Measurements from ENCODE around the gene FAM221B. TPM values are rescaled to one million over a fixed set of nuclear protein-coding genes. Genes with fewer than 3 reads are reported as not detected.

Gene FAM221B
- total and polyA plus RNA-seq, 5 donors, result not detected

DNA sequence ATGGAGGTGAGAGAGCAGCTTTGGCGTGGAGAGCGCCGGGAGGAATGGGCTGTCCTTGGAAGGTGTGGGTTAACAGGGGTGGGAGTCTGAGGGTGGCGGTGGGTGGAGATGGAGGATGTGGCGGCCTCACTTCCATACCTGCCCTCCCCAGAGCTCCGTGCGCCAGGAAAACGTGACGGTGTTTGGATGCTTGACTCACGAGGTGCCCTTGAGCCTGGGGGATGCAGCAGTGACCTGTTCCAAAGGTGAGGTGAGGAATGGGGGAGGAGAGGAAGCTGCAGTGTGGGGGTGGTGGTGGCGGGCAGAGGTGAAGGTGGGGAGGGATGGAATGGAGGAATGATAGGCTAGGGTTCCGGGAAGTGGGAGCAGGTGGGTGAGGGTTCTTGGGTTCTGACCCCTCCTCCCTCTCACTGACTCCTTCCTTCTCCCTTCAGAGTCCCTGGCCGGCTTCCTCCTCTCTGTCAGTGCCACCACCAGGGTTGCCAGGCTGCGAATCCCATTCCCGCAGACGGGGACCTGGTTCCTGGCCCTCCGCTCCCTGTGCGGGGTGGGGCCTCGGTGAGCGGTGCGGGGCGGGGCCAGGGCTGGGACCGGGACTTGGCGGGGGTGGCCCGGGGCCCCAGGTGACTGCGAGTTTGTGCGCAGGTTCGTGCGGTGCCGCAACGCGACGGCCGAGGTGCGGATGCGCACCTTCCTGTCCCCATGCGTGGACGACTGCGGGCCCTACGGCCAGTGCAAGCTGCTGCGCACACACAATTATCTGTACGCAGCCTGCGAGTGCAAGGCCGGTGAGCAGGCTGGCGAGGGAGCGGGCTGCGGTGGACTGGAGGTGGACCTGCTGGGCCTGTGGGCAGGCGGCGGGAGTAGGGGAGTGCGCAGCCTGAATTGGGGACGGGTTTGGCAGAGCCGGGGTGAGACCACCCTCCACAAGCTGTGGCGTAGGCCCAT, 17.6 kb upstream of the FAM221B start:
- 64% methylated on average over 53 of the region's 53 CpGs for WGBS
- H3K4me3 ChIP-seq (ENCODE audit: low read length), result no peak overlapping the region
- DNase-seq, result peak in 1 of 3 donors; percentile 63
- ATAC-seq, result no peak
- H3K4me1 ChIP-seq (ENCODE audit: control insufficient read depth, insufficient read depth, low read length), result peaks cover 6% of the 10 kb centered on the region
- no peaks in the 10 kb centered on the region for H3K9me3 ChIP-seq (ENCODE audit: control insufficient read depth, low read length)
- H3K27me3 ChIP-seq (ENCODE audit: control insufficient read depth, insufficient read depth), result no peaks in the 10 kb centered on the region
- intact Hi-C loops (cut with DNase I), result loop anchor here in 1 of 4 donors (1.0 kb wide), 1 partner anchor 17 kb away; the partner anchor contains the start of gene TMEM8B
- no peak overlapping the region for H3K27ac ChIP-seq (ENCODE audit: low read length)

DNA sequence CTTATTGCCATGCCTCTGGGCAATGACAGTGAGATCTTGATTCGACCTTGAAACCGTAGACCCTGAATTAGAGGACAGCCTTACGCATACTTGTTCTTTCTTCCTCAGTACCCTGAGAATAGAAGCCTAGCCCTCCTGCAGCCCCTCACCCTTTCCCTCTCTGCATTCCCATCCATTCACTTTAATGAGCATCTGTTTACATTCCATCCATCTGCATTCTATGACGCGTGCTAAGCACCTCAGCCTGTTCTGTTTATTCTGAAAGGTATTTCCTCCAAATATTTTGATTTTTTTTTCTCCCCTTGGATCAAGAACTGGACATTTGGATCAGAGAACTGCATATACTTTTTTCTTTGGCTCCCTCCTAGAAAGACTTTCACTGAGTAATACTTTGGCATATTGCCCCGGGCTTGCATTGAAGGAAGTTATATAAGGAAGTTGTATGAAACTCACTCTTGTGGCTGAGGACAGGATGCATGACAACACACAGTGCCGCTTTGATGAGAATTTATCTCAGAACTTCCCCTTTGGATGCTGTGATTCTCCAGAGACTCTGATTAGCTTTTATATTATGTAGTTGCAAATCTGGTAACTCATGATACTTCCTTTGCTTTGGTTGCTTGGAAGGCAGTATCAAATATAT, 16.2 kb upstream of the FAM221B start:
- Histone ChIP-seq H3K27me3 (ENCODE audit: control insufficient read depth, insufficient read depth) (no peaks in the 10 kb centered on the region), H3K27ac (ENCODE audit: low read length) (peak overlapping the region; percentile 30), H3K9me3 (ENCODE audit: control insufficient read depth, low read length) (no peaks in the 10 kb centered on the region), H3K4me3 (ENCODE audit: low read length) (no peak overlapping the region), H3K4me1 (ENCODE audit: control insufficient read depth, insufficient read depth, low read length) (peaks cover 6% of the 10 kb centered on the region)
- peak in 1 of 3 donors; percentile 30 for DNase-seq
- 32% methylated on average over 7 of the region's 7 CpGs for whole genome bisulfite sequencing
- intact Hi-C loops (cut with DNase I), result loop anchor here in 1 of 4 donors (1.0 kb wide), 1 partner anchor 15 kb away; the partner anchor contains the start of gene TMEM8B
- ATAC-seq, result peak; percentile 80 to 84

GRCh38 chr9:35842795-35843194, 14.3 kb upstream of the FAM221B start:
- Histone ChIP-seq H3K4me3 (ENCODE audit: low read length) (no peak overlapping the region), H3K27me3 (ENCODE audit: control insufficient read depth, insufficient read depth) (no peaks in the 10 kb centered on the region), H3K4me1 (ENCODE audit: control insufficient read depth, insufficient read depth, low read length) (peaks cover 6% of the 10 kb centered on the region), H3K27ac (ENCODE audit: low read length) (no peak overlapping the region), H3K9me3 (ENCODE audit: control insufficient read depth, low read length) (no peaks in the 10 kb centered on the region)
- no peak for DNase-seq
- no peak for ATAC-seq
- intact Hi-C loops (cut with DNase I), result no loop called here
- 86% methylated on average over 3 of the region's 3 CpGs for WGBS

- 91% methylated on average over 17 of the region's 17 CpGs for WGBS
- Histone ChIP-seq H3K9me3 (ENCODE audit: control insufficient read depth, low read length) (no peaks in the 10 kb centered on the region), H3K27ac (ENCODE audit: low read length) (no peak overlapping the region), H3K4me1 (ENCODE audit: control insufficient read depth, insufficient read depth, low read length) (peaks cover 6% of the 10 kb centered on the region), H3K4me3 (ENCODE audit: low read length) (no peak overlapping the region), H3K27me3 (ENCODE audit: control insufficient read depth, insufficient read depth) (no peaks in the 10 kb centered on the region)
- ATAC-seq (no peak), DNase-seq (no peak)
- intact Hi-C loops (cut with DNase I), result no loop called here
Observed at GRCh38 chr9:35842020-35842745, 13.7 kb upstream of the FAM221B start.

GRCh38 chr9:35841645-35841900, 13.0 kb upstream of the FAM221B start:
- 73% methylated on average over 5 of the region's 5 CpGs for WGBS
- ATAC-seq, result no peak
- H3K4me1 ChIP-seq (ENCODE audit: control insufficient read depth, insufficient read depth, low read length), result peaks cover 6% of the 10 kb centered on the region
- no peaks in the 10 kb centered on the region for H3K27me3 ChIP-seq (ENCODE audit: control insufficient read depth, insufficient read depth)
- no peak for DNase-seq
- no peaks in the 10 kb centered on the region for H3K9me3 ChIP-seq (ENCODE audit: control insufficient read depth, low read length)
- H3K27ac ChIP-seq (ENCODE audit: low read length), result no peak overlapping the region
- intact Hi-C loops (cut with DNase I), result no loop called here
- H3K4me3 ChIP-seq (ENCODE audit: low read length), result no peak overlapping the region

GRCh38 chr9:35840881-35841644, 12.5 kb upstream of the FAM221B start:
- no peak for DNase-seq
- Histone ChIP-seq H3K4me1 (ENCODE audit: control insufficient read depth, insufficient read depth, low read length) (peaks cover 6% of the 10 kb centered on the region), H3K4me3 (ENCODE audit: low read length) (no peak overlapping the region), H3K27me3 (ENCODE audit: control insufficient read depth, insufficient read depth) (no peaks in the 10 kb centered on the region), H3K9me3 (ENCODE audit: control insufficient read depth, low read length) (no peaks in the 10 kb centered on the region), H3K27ac (ENCODE audit: low read length) (no peak overlapping the region)
- no peak for ATAC-seq
- intact Hi-C loops (cut with DNase I), result no loop called here
- WGBS, result 94% methylated on average over 15 of the region's 15 CpGs

DNA sequence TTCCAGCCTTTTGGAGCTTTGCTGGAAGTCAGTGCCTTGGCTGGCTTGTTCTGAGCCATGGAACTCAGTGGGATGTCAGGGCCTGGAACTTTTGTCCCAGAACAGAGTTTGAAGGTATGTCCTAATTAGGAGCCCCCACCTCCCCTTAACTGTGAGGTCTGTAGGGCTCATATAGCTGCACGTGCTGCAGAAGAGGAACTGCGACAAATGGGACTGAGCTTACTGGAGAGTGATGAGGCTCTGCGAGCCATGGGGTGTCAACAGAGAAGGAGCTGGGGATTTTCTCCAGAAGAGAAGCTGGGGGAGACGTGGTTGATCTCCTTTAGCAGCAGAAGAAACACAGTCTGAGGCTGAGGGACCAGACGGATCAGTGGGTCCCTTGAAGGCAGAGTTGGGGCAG, 11.4 kb upstream of the FAM221B start:
- Histone ChIP-seq H3K9me3 (ENCODE audit: control insufficient read depth, low read length) (no peaks in the 10 kb centered on the region), H3K27ac (ENCODE audit: low read length) (no peak overlapping the region), H3K4me3 (ENCODE audit: low read length) (no peak overlapping the region), H3K4me1 (ENCODE audit: control insufficient read depth, insufficient read depth, low read length) (peaks cover 2% of the 10 kb centered on the region), H3K27me3 (ENCODE audit: control insufficient read depth, insufficient read depth) (no peaks in the 10 kb centered on the region)
- ATAC-seq (no peak), DNase-seq (no peak)
- intact Hi-C loops (cut with DNase I), result no loop called here
- 94% methylated on average over 5 of the region's 5 CpGs for WGBS

GRCh38 chr9:35836595-35836994, 8.1 kb upstream of the FAM221B start:
- intact Hi-C loops (cut with DNase I), result no loop called here
- DNase-seq (no peak), ATAC-seq (no peak)
- 97% methylated on average over 5 of the region's 5 CpGs for WGBS
- Histone ChIP-seq H3K4me1 (ENCODE audit: control insufficient read depth, insufficient read depth, low read length) (peaks cover 11% of the 10 kb centered on the region), H3K4me3 (ENCODE audit: low read length) (no peak overlapping the region), H3K9me3 (ENCODE audit: control insufficient read depth, low read length) (no peaks in the 10 kb centered on the region), H3K27ac (ENCODE audit: low read length) (no peak overlapping the region), H3K27me3 (ENCODE audit: control insufficient read depth, insufficient read depth) (no peaks in the 10 kb centered on the region)

GRCh38 chr9:35835766-35836165, 7.2 kb upstream of the FAM221B start:
- Histone ChIP-seq H3K4me3 (ENCODE audit: low read length) (no peak overlapping the region), H3K27ac (ENCODE audit: low read length) (no peak overlapping the region), H3K9me3 (ENCODE audit: control insufficient read depth, low read length) (no peaks in the 10 kb centered on the region), H3K4me1 (ENCODE audit: control insufficient read depth, insufficient read depth, low read length) (peaks cover 15% of the 10 kb centered on the region), H3K27me3 (ENCODE audit: control insufficient read depth, insufficient read depth) (no peaks in the 10 kb centered on the region)
- DNase-seq, result no peak
- intact Hi-C loops (cut with DNase I), result no loop called here
- WGBS, result 88% methylated on average over 2 of the region's 2 CpGs
- ATAC-seq, result no peak

DNA sequence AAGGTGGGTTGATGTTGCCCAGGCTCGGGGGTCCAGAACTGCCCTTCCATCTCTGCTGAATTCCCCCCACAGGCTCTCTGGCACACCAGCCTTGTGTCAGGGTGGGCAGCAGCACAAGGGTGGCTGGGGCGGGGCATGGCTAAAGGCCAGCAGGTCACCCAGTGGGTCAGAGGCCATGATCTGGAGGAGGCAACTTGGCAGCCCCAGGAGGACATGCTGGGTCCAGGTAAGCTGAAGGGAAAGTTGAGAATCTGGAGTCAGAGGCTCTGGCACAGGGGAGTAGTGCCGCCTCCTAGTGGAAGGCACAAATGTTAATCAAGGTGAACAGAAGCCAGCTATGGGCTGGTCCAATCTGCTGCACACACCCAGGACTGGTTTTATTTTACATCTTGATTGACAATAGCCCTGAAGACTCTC, 6.7 kb upstream of the FAM221B start:
- WGBS, result over 99% methylated on average over 3 of the region's 3 CpGs
- intact Hi-C loops (cut with DNase I), result no loop called here
- DNase-seq, result no peak

More for the DNA sequence above, 6.7 kb upstream of the FAM221B start:
- no peaks in the 10 kb centered on the region for H3K27me3 ChIP-seq (ENCODE audit: control insufficient read depth, insufficient read depth)
- H3K9me3 ChIP-seq (ENCODE audit: control insufficient read depth, low read length), result no peaks in the 10 kb centered on the region
- H3K27ac ChIP-seq (ENCODE audit: low read length), result no peak overlapping the region
- ATAC-seq, result no peak
- peaks cover 15% of the 10 kb centered on the region for H3K4me1 ChIP-seq (ENCODE audit: control insufficient read depth, insufficient read depth, low read length)
- H3K4me3 ChIP-seq (ENCODE audit: low read length), result no peak overlapping the region

Measured in right cardiac atrium (tissue), 5 donors.